Breast epithelium (tissue), 3 donors: ENCODE measurements around the gene CACNA1E.

Experiments used
- POLR2A ChIP-seq: fragments of 450-650 bp; IDR thresholded peaks from one replicate; pipeline ENCODE4 v1.6.1; 2016; ENCODE audit warnings: antibody characterized with exemption, mild to moderate bottlenecking, moderate library complexity
- TF ChIP-seq, protein P1 (sequence below), 3 donors: fragments of 450-650 bp; IDR thresholded peaks; one replicate each; pipeline ENCODE4 v1.5.1; 2016 to 2017; ENCODE audit warnings: antibody characterized with exemption in 3 of 3, mild to moderate bottlenecking in 3 of 3, moderate library complexity in 3 of 3

- TF ChIP-seq POLR2A = no peak
- TF ChIP-seq, protein P1, sequence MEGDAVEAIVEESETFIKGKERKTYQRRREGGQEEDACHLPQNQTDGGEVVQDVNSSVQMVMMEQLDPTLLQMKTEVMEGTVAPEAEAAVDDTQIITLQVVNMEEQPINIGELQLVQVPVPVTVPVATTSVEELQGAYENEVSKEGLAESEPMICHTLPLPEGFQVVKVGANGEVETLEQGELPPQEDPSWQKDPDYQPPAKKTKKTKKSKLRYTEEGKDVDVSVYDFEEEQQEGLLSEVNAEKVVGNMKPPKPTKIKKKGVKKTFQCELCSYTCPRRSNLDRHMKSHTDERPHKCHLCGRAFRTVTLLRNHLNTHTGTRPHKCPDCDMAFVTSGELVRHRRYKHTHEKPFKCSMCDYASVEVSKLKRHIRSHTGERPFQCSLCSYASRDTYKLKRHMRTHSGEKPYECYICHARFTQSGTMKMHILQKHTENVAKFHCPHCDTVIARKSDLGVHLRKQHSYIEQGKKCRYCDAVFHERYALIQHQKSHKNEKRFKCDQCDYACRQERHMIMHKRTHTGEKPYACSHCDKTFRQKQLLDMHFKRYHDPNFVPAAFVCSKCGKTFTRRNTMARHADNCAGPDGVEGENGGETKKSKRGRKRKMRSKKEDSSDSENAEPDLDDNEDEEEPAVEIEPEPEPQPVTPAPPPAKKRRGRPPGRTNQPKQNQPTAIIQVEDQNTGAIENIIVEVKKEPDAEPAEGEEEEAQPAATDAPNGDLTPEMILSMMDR (IDR thresholded peaks at IDR 0.05) = no peak
Observed at GRCh38 chr1:181604482-181605249, 121.3 kb downstream of the CACNA1E start.
